Caco-2 (cell line): Measurements from ENCODE around the gene ACOX3. TPM values are rescaled to one million over a fixed set of nuclear protein-coding genes. Genes with fewer than 3 reads are reported as not detected.

Source experiments
- BruUV-seq: library from RNA; stranded (reverse); fragments of 400-500 nt; replicated peaks from 2 replicates; lab custom pipeline; 2021; lab: Mats Ljungman, UMichigan
- CTCF ChIA-PET: fragments of 300-600 bp; sonication (Branson Sonifier 250); formaldehyde crosslinking; loops from one replicate; lab custom pipeline; 2022; ENCODE audit warnings: antibody characterized with exemption; lab: Charles Lee
- POLR2A ChIA-PET: fragments of 300-600 bp; sonication (Branson Sonifier 250); formaldehyde crosslinking; loops from one replicate; lab custom pipeline; 2022; ENCODE audit warnings: antibody characterized with exemption; lab: Charles Lee
- DNase-seq, 2 experiments: peaks; one replicate each; pipeline versions ENCODE4 v3.0.0 to v3.0.0-alpha.2; 2020 to 2022
- H3K27me3 ChIP-seq: replicated peaks from 2 replicates; pipeline ENCODE4 v1.6.0; 2011; ENCODE audit warnings: low read length; ENCODE audit not compliant: control insufficient read depth, insufficient read depth
- H3K36me3 ChIP-seq: 2 replicates; pipeline ENCODE4 v1.5.1; 2011; ENCODE audit warnings: low read length; ENCODE audit not compliant: control insufficient read depth, insufficient read depth
- H3K4me1 ChIP-seq: fragments of 250-450 bp; sonication (Bioruptor Pico); 2 replicates; pipeline ENCODE4 v1.5.1; 2020; ENCODE audit warnings: mild to moderate bottlenecking
- H3K4me3 ChIP-seq: 2 replicates; pipeline ENCODE4 v1.5.1; 2011; ENCODE audit warnings: low read depth, mild to moderate bottlenecking, control low read depth, low read length
- H3K9me3 ChIP-seq: fragments of 250-450 bp; sonication (Bioruptor Pico); 2 replicates; pipeline ENCODE4 v1.5.1; 2020; ENCODE audit warnings: mild to moderate bottlenecking, moderate library complexity
- H3K27ac Mint-ChIP-seq: one replicate; pipeline ENCODE4 v1.8.0; 2022; ENCODE audit warnings: mixed read lengths; ENCODE audit not compliant: unreplicated experiment
- H3K27me3 Mint-ChIP-seq: one replicate; pipeline ENCODE4 v1.8.0; 2022; ENCODE audit warnings: mixed read lengths; ENCODE audit not compliant: insufficient read depth, unreplicated experiment
- H3K36me3 Mint-ChIP-seq: one replicate; pipeline ENCODE4 v1.8.0; 2022; ENCODE audit warnings: mild to moderate bottlenecking, mixed read lengths; ENCODE audit not compliant: insufficient read depth, unreplicated experiment
- H3K4me1 Mint-ChIP-seq: one replicate; pipeline ENCODE4 v1.8.0; 2022; ENCODE audit warnings: low read depth, mixed read lengths; ENCODE audit not compliant: unreplicated experiment
- H3K4me3 Mint-ChIP-seq: one replicate; pipeline ENCODE4 v1.8.0; 2022; ENCODE audit warnings: mild to moderate bottlenecking, moderate library complexity, mixed read lengths; ENCODE audit not compliant: unreplicated experiment
- H3K9me3 Mint-ChIP-seq: one replicate; pipeline ENCODE4 v1.8.0; 2022; ENCODE audit warnings: mixed read lengths; ENCODE audit not compliant: unreplicated experiment
- CTCF ChIP-seq, 2 experiments: fragments of 200-600 bp in 1 of 2; IDR thresholded peaks; 1 replicate in 1 of 2; 2 replicates in 1 of 2; pipeline versions ENCODE4 v1.5.1 to v1.8.0; 2011 to 2022; ENCODE audit warnings: antibody characterized with exemption in 1 of 2, control low read depth in 1 of 2, inconsistent platforms in 1 of 2, low read depth in 1 of 2, low read length in 1 of 2, mild to moderate bottlenecking in 1 of 2, moderate library complexity in 1 of 2; ENCODE audit not compliant: insufficient read depth in 1 of 2, severe bottlenecking in 1 of 2, unreplicated experiment in 1 of 2
- intact Hi-C: fragments of 100-400 bp; cut with micrococcal nuclease; formaldehyde crosslinking; loops from one replicate; pipeline ENCODE4 v1.10.0; 2022; ENCODE audit not compliant: unreplicated experiment
- total RNA-seq: library from RNA; stranded (reverse); gene quantifications from 2 replicates; pipeline ENCODE4 v1.2.3, GENCODE V29; 2022

ACOX3 gene
- total RNA-seq, 1 experiment from 2014 or later, result 11.5 TPM

GRCh38 chr4:8419222-8420041, 21.1 kb downstream of the ACOX3 start:
- Histone ChIP-seq H3K4me1 (peaks cover 12% of the 10 kb centered on the region), H3K27me3 (no peaks in the 10 kb centered on the region), H3K36me3 (no peaks in the 10 kb centered on the region), H3K4me3 (no peak overlapping the region), H3K9me3 (no peaks in the 10 kb centered on the region)
- Mint-ChIP-seq H3K4me1 (peaks cover 8% of the 10 kb centered on the region), H3K27me3 (no peaks in the 10 kb centered on the region), H3K4me3 (no peak overlapping the region), H3K36me3 (peaks cover 5% of the 10 kb centered on the region), H3K9me3 (no peaks in the 10 kb centered on the region), H3K27ac (peak overlapping the region; percentile 73)
- DNase-seq, result no peak
- CTCF ChIA-PET, result interaction anchor here (0.9 to 1.3 kb wide), 2 partner anchors 9 kb away, joined by 3 to 5 read pairs; no protein-coding TSS in a partner anchor
- POLR2A ChIA-PET, result interaction anchor here (0.8 kb wide), 1 partner anchor 9 kb away, joined by 3 read pairs; no protein-coding TSS in a partner anchor
- TF ChIP-seq CTCF (IDR thresholded peaks at IDR 0.05; ENCODE audit: insufficient read depth in 1 of 2, low read depth in 1 of 2, low read length in 1 of 2, severe bottlenecking in 1 of 2, unreplicated experiment in 1 of 2), result no peak
- intact Hi-C loops, result no loop called here
- no TSS peak for BruUV-seq

- DNase-seq, result no peak
- H3K4me3 Mint-ChIP-seq, result no peak overlapping the region
- Histone ChIP-seq H3K4me3 (no peak overlapping the region), H3K4me1 (peaks cover 12% of the 10 kb centered on the region), H3K9me3 (no peaks in the 10 kb centered on the region), H3K27me3 (no peaks in the 10 kb centered on the region), H3K36me3 (no peaks in the 10 kb centered on the region)
- TF ChIP-seq CTCF (IDR thresholded peaks at IDR 0.05; ENCODE audit: insufficient read depth in 1 of 2, low read depth in 1 of 2, low read length in 1 of 2, severe bottlenecking in 1 of 2, unreplicated experiment in 1 of 2), result no peak
- no peak overlapping the region for H3K27ac Mint-ChIP-seq
- no peaks in the 10 kb centered on the region for H3K27me3 Mint-ChIP-seq
- ChIA-PET CTCF (no interaction called here), POLR2A (no interaction called here)
- no TSS peak for BruUV-seq
- peaks cover 8% of the 10 kb centered on the region for H3K4me1 Mint-ChIP-seq
- peaks cover 5% of the 10 kb centered on the region for H3K36me3 Mint-ChIP-seq
- H3K9me3 Mint-ChIP-seq, result no peaks in the 10 kb centered on the region
- intact Hi-C loops, result no loop called here
Observed at GRCh38 chr4:8417071-8417614, 23.4 kb downstream of the ACOX3 start.

GRCh38 chr4:8414377-8414776, 26.1 kb downstream of the ACOX3 start:
- Histone ChIP-seq H3K27me3 (no peaks in the 10 kb centered on the region), H3K9me3 (no peaks in the 10 kb centered on the region), H3K4me1 (no peaks in the 10 kb centered on the region), H3K36me3 (no peaks in the 10 kb centered on the region; the same call in 1 of the 2 replicates), H3K4me3 (no peak overlapping the region)
- CTCF ChIA-PET, result no interaction called here
- Mint-ChIP-seq H3K9me3 (no peaks in the 10 kb centered on the region), H3K4me1 (no peaks in the 10 kb centered on the region), H3K27me3 (no peaks in the 10 kb centered on the region), H3K27ac (no peak overlapping the region), H3K4me3 (no peak overlapping the region), H3K36me3 (no peaks in the 10 kb centered on the region)
- POLR2A ChIA-PET, result no interaction called here
- TF ChIP-seq CTCF (IDR thresholded peaks at IDR 0.05; ENCODE audit: insufficient read depth in 1 of 2, low read depth in 1 of 2, low read length in 1 of 2, severe bottlenecking in 1 of 2, unreplicated experiment in 1 of 2), result no peak
- no TSS peak for BruUV-seq
- intact Hi-C loops, result no loop called here
- DNase-seq, result no peak
